KBM-7 (cell line): ENCODE results near the gene SARNP.
"Not testable (repeated sequence)": the region's sequence is repeated elsewhere in the genome, so short reads cannot be mapped to it uniquely, and the experiment has no call there.

Experiments used
- DNase-seq: peaks from one replicate; pipeline ENCODE4 v3.0.0-alpha.2; 2015
- in situ Hi-C: fragments of 300-500 bp; cut with MboI; formaldehyde crosslinking; loops from 2 replicates; pipeline ENCODE4 v1.14.3; 2020; ENCODE audit warnings: low sequenced_read_pairs, low pct_unique_long_range_greater_than_20kb, mixed read lengths

The SARNP gene

DNA sequence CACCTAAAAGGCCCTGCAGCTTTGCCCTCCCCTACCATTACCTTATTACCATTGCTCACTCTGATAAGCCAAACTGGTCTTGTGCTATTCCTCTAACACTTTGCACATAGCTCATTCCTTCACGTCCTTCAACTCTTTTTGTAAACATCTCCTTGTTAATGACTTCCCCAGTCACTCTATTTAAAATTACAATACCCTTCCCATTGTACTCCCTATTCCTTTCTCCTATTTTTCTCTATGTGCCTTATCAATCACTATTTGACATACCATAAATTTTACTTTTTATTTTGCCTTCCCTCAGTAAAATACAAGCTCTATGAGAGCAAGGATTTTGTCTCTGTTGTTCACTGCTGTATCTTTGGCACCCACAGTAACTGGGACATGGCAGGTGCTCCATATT, 5.4 kb downstream of the SARNP start:
- in situ Hi-C loops, result no loop called here
- no peak for DNase-seq

- no peak for DNase-seq
- in situ Hi-C loops, result no loop called here
These were observed 8.2 kb downstream of the SARNP start for GRCh38 chr12:55809274-55809673.

DNA sequence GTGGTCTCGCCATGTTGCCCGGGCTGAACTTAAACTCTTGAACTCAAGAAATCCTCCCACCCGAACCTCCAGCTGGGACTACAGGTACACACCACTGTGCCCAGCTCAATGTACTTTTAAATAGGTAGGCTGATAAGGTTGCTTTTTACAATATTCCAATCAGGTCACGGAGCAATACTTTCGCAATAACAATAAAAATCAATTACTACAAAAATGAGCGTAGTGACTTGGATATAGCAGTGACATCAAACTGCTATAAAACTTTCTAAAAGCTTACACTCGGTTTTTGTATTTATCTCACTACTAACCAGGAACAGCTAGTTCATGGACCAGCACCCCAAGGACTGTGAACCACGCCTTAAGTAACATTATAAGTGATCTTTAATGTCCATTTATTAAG, 10.5 kb downstream of the SARNP start:
- in situ Hi-C loops, result no loop called here
- no peak for DNase-seq

DNA sequence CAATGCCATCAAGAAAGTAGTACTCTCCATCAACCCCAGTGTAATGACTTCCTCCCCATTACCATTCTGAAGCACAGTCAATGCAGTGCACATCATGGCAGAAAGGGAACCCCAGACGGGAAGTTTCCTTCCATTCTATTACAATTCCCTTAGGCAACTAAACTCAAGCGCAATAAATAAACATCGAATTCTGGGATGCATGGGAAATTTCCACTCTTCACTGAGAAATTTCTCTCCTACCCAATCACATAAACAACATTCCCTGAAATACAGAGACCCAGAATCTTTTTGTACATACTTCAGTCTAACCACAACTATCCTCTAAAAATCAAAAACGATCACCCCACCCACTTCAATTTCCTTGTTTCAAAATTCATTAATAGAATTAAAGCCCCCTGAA, 20.0 kb downstream of the SARNP start:
- in situ Hi-C loops, result no loop called here
- no peak for DNase-seq

GRCh38 chr12:55797068-55797467, 20.5 kb downstream of the SARNP start:
- in situ Hi-C loops, result no loop called here
- peak; percentile 60 for DNase-seq

- no peak for DNase-seq
- in situ Hi-C loops, result no loop called here
These were observed 21.6 kb downstream of the SARNP start for GRCh38 chr12:55795950-55796349.

- in situ Hi-C loops, result no loop called here
- no peak for DNase-seq
These were observed 27.6 kb downstream of the SARNP start for GRCh38 chr12:55789893-55790292.

DNA sequence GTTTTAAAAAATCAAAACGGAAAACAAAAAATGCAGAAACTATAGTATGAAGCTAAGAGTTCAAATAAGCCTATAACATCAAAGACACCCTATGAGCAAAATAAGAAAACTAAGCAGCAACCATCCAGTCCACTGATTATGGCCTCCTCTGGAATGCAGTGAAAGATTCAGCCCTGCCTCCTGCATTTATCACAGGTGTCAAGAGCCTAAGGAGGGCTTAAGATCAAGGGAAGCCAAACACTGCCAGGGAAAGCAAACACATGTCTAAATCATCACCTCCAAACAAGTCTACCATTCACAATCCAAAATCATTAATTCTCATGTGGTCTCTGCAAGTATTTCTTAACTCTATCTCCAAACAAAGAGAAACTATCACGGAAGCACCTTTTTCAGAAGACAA, 28.4 kb downstream of the SARNP start:
- in situ Hi-C loops, result no loop called here
- DNase-seq, result no peak

DNA sequence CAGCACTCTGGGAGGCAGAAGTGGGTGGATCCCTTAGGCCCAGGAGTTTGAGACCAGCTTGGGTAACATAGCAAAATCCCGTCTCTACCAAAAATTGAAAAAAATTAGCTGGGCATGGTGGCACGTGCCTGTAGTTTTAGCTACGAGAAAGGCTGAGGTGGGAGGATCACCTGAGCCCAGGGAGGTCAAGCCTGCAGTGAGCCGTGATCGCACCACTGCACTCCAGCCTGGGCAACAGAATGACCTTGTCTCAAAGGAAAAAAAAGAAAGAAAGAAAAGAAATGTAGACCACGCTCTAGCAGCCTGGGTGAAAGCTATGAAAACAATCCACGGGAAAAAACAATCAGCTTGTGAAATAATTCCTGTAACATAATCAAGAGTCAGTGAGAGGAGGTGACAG, 29.0 kb downstream of the SARNP start:
- in situ Hi-C loops, result no loop called here

DNA sequence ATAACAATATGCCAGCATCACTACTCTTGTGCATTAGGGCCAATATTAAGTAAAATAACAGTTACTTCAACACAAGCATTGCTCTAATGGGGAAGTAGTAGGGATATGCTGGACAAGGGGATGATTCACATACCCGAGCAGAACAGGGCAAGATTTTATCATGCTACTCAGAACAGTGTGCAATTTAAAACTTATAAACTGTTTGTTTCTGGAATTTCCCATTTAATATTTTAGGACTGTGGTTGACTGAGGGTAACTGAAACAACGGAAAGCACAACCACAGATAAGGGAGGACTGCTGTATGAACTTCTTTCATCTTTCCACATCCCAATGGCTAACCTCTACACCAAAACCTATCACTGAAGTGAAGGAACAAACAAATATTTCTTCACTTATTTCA, 36.8 kb downstream of the SARNP start:
- in situ Hi-C loops, result no loop called here
- DNase-seq, result no peak

More for the DNA sequence above, 29.0 kb downstream of the SARNP start:
- no peak for DNase-seq

GRCh38 chr12:55777856-55778255, 39.7 kb downstream of the SARNP start:
- no peak for DNase-seq
- in situ Hi-C loops, result no loop called here

DNA sequence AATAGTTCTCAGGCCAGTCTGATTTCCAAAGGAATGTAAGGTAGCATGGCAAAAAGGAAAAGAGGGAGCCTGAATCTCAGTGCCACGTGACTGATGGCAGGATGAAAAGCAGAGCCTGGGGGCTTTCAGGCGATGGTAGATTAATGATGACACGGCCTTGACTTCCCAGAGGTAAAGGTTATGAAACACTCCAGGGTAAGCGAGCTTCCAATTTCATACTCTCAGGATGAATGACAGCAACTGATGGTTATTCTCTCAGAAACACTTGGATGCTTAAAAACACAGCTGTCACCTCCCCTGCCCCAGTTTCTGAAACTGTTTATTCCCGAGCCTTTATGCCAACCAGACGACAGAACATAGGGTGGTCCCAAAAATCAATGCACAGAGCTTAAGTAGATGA, 45.8 kb downstream of the SARNP start:
- in situ Hi-C loops, result no loop called here
- no peak for DNase-seq

GRCh38 chr12:55767156-55767555, 50.4 kb downstream of the SARNP start:
- in situ Hi-C loops, result no loop called here

DNA sequence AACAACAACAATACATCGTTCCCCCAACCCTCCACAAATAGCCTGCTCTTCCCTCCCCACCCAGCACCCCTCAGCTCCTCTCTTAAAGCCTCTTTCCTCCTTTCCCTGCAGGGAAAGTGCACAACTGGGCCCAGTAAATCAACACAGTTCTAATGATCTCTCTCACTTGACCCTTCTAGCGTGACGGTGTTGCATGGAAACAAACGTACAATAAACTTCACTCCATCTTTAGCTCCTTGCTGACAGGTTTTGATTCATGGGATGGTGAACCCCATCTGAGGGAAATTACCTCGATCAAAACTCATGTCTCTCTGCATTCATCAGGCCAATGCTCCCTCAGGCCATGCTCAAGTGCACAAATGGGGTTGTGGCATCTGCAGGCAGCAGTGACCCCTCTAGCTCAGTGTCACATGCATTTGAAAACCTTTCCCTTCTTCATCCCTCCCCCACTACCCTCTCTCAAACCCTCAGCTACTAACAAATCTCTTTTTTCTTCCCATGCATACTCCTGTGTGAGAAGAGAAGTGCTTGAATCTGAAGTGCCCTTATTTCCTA, 51.7 kb downstream of the SARNP start:
- DNase-seq, result no peak
- in situ Hi-C loops, result no loop called here

More at GRCh38 chr12:55767156-55767555, 50.4 kb downstream of the SARNP start:
- DNase-seq, result no peak

- in situ Hi-C loops, result no loop called here
- no peak for DNase-seq
These were observed 54.9 kb downstream of the SARNP start for GRCh38 chr12:55762646-55763045.

- DNase-seq, result no peak
- in situ Hi-C loops, result no loop called here
These were observed 56.9 kb downstream of the SARNP start for GRCh38 chr12:55760663-55761062.

DNA sequence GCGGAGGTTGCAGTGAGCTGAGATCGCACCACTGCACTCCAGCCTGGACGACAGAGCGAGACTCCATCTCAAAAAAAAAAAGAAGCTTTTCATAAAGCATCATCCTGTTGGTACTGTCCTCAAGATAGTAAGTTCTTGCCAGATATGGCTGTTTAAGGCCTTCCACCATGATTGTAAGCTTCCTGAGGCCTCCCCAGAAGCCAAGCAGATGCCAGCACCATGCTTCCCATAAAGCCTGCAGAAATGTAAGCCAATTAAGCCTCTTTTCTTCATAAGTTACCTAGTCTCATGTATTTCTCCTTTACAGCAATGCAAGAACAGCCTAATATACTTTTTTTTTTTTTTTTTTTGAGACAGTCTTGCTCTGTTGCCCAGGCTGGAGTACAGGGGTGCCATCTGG, 58.9 kb downstream of the SARNP start:
- in situ Hi-C loops, DNase-seq: not testable (repeated sequence)

- in situ Hi-C loops, result no loop called here
- DNase-seq, result no peak
These were observed 59.8 kb downstream of the SARNP start for GRCh38 chr12:55757701-55758100.

DNA sequence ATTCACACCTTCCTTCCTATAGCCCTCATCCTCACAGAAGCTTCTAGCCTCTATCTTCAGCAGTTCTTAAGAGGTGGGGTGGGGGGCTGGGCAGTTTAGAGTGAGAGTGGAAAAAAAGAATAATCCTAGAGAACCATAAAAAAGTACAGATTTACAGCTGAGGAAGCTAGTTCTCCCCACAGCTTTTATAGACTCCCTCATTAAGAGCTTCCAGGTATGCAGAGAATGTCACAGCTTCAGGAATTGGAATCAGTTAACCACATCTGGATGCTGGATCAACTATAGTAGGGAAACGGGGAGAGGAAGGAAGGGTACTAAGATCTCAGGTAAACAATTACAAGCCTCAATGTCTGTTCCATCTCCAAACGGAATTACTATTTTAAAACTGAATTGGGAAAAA, 62.3 kb downstream of the SARNP start:
- no peak for DNase-seq
- in situ Hi-C loops, result no loop called here

- DNase-seq, result no peak
- in situ Hi-C loops, result no loop called here
These were observed 69.1 kb downstream of the SARNP start for GRCh38 chr12:55748230-55748993.

GRCh38 chr12:55746913-55747231, 70.7 kb downstream of the SARNP start:
- DNase-seq, result no peak
- in situ Hi-C loops, result no loop called here
